ENCODE measurements around the gene SMIM21. TPM values are rescaled to one million over a fixed set of nuclear protein-coding genes. Genes with fewer than 3 reads are reported as not detected.

Gene SMIM21
- total RNA-seq, 6 experiments from 2014 or later: not detected

- TF ChIP-seq CTCF (IDR thresholded peaks at IDR 0.05): no peak
- Mint-ChIP-seq H3K9me3 (no peaks in the 10 kb centered on the region), H3K36me3 (ENCODE audit: low read depth) (no peaks in the 10 kb centered on the region), H3K4me3 (no peak overlapping the region), H3K27me3 (ENCODE audit: insufficient read depth) (peaks cover 41% of the 10 kb centered on the region), H3K27ac (no peak overlapping the region), H3K4me1 (ENCODE audit: low read depth) (0 out of 2 replicates have a peak, but pooled peaks cover 7% of the 10 kb centered on the region)
- no peak for DNase-seq
Observed at GRCh38 chr18:75390854-75391253, 36.6 kb downstream of the SMIM21 start.

GRCh38 chr18:75384144-75384543 is 43.4 kb downstream of the SMIM21 start:
- no peak for DNase-seq
- Mint-ChIP-seq H3K4me1 (ENCODE audit: low read depth) (no peaks in the 10 kb centered on the region), H3K9me3 (no peaks in the 10 kb centered on the region), H3K27ac (no peak overlapping the region), H3K27me3 (ENCODE audit: insufficient read depth) (peaks cover 32% of the 10 kb centered on the region), H3K36me3 (ENCODE audit: low read depth) (no peaks in the 10 kb centered on the region), H3K4me3 (no peak overlapping the region)
- TF ChIP-seq CTCF (IDR thresholded peaks at IDR 0.05): no peak

GRCh38 chr18:75378376-75379315 is 48.9 kb downstream of the SMIM21 start:
- no peaks in the 10 kb centered on the region for H3K36me3 Mint-ChIP-seq (ENCODE audit: low read depth)
- peaks cover 29% of the 10 kb centered on the region for H3K27me3 Mint-ChIP-seq (ENCODE audit: insufficient read depth)

GRCh38 chr18:75377926-75378325 is 49.6 kb downstream of the SMIM21 start:
- DNase-seq: no peak

More at GRCh38 chr18:75378376-75379315, 48.9 kb downstream of the SMIM21 start:
- DNase-seq: no peak
- TF ChIP-seq CTCF (IDR thresholded peaks at IDR 0.05): no peak
- Mint-ChIP-seq H3K4me1 (ENCODE audit: low read depth) (no peaks in the 10 kb centered on the region), H3K4me3 (no peak overlapping the region), H3K27ac (no peak overlapping the region), H3K9me3 (no peaks in the 10 kb centered on the region)

GRCh38 chr18:75377258-75377657 is 50.2 kb downstream of the SMIM21 start:
- Mint-ChIP-seq H3K4me3 (no peak overlapping the region), H3K9me3 (no peaks in the 10 kb centered on the region), H3K27me3 (ENCODE audit: insufficient read depth) (peaks cover 31% of the 10 kb centered on the region), H3K27ac (no peak overlapping the region), H3K4me1 (ENCODE audit: low read depth) (no peaks in the 10 kb centered on the region), H3K36me3 (ENCODE audit: low read depth) (no peaks in the 10 kb centered on the region)
- no peak for DNase-seq
- no peak for TF ChIP-seq CTCF (IDR thresholded peaks at IDR 0.05)

More at GRCh38 chr18:75377926-75378325, 49.6 kb downstream of the SMIM21 start:
- peaks cover 31% of the 10 kb centered on the region for H3K27me3 Mint-ChIP-seq (ENCODE audit: insufficient read depth)
- no peaks in the 10 kb centered on the region for H3K4me1 Mint-ChIP-seq (ENCODE audit: low read depth)
- H3K9me3 Mint-ChIP-seq: no peaks in the 10 kb centered on the region
- no peaks in the 10 kb centered on the region for H3K36me3 Mint-ChIP-seq (ENCODE audit: low read depth)
- no peak for TF ChIP-seq CTCF (IDR thresholded peaks at IDR 0.05)
- H3K4me3 Mint-ChIP-seq: no peak overlapping the region
- no peak overlapping the region for H3K27ac Mint-ChIP-seq
